ENCODE measurements around the gene HDAC5.

HDAC5 gene

GRCh38 chr17:44029736-44030135 is 93.7 kb downstream of the HDAC5 start:
- Histone ChIP-seq H3K27me3 (ENCODE audit: insufficient read depth, low read length, poor library complexity) (no peaks in the 10 kb centered on the region), H3K79me2 (ENCODE audit: insufficient read depth, low read length) (no peaks in the 10 kb centered on the region), H4K20me1 (ENCODE audit: insufficient read depth, low read length) (peaks cover 3% of the 10 kb centered on the region), H3K9ac (ENCODE audit: low read depth, low read length) (no peak overlapping the region), H3K36me3 (ENCODE audit: insufficient read depth, low read length) (peaks cover 46% of the 10 kb centered on the region), H3K9me3 (ENCODE audit: insufficient read depth, low read length, severe bottlenecking) (no peaks in the 10 kb centered on the region), H3K4me3 (ENCODE audit: low read depth in 1 of 2, low read length in 2 of 2) (no peak overlapping the region), H2AFZ (ENCODE audit: low read depth, low read length) (no peak overlapping the region), H3K4me2 (ENCODE audit: insufficient read depth, low read length) (no peak overlapping the region), H3K27ac (ENCODE audit: low read length) (no peak overlapping the region), H3K4me1 (ENCODE audit: insufficient read depth, low read length) (no peaks in the 10 kb centered on the region)
- no peak for TF ChIP-seq CTCF (IDR thresholded peaks at IDR 0.05; ENCODE audit: borderline replicate concordance, extremely low read depth, low read length, poor library complexity, severe bottlenecking)
- no peak for TF ChIP-seq EZH2 (IDR thresholded peaks at IDR 0.05; ENCODE audit: borderline replicate concordance, low read depth, low read length, severe bottlenecking)
- ATAC-seq (ENCODE audit: insufficient read depth, low read depth) = no peak
- DNase-seq = no peak

All from DND-41 (cell line).